Osteoblast (primary cell): ENCODE data around the gene EIF3J. TPM values are rescaled to one million over a fixed set of nuclear protein-coding genes. Genes with fewer than 3 reads are reported as not detected.

Experiments used
- DNase-seq: peaks from one replicate; pipeline ENCODE4 v3.0.0; 2011; ENCODE audit warnings: low spot score, mixed read lengths; ENCODE audit not compliant: insufficient read length; ENCODE audit errors: missing footprints
- H2AFZ ChIP-seq: 2 replicates; pipeline ENCODE4 v1.6.0; 2011; ENCODE audit warnings: mild to moderate bottlenecking, low read length
- H3K27ac ChIP-seq: 2 replicates; pipeline ENCODE4 v1.5.1; 2011; ENCODE audit warnings: mild to moderate bottlenecking, low read depth, low read length, moderate library complexity
- H3K27me3 ChIP-seq: 2 replicates; pipeline ENCODE4 v1.6.0; 2012; ENCODE audit warnings: mild to moderate bottlenecking, control low read depth, inconsistent platforms, low read length, moderate library complexity; ENCODE audit not compliant: insufficient read depth
- H3K36me3 ChIP-seq: 2 replicates; pipeline ENCODE4 v1.5.1; 2011; ENCODE audit warnings: mild to moderate bottlenecking, low read length, control low read depth, moderate library complexity; ENCODE audit not compliant: insufficient read depth
- H3K4me1 ChIP-seq: 2 replicates; pipeline ENCODE4 v1.5.1; 2011; ENCODE audit warnings: mild to moderate bottlenecking, low read length, control low read depth, moderate library complexity; ENCODE audit not compliant: insufficient read depth
- H3K4me2 ChIP-seq: 2 replicates; pipeline ENCODE4 v1.6.0; 2011; ENCODE audit warnings: mild to moderate bottlenecking, low read length; ENCODE audit not compliant: insufficient read depth
- H3K4me3 ChIP-seq: fragments of 200-600 bp; sonication (generic); 3 replicates; pipeline ENCODE4 v1.5.1; 2012; ENCODE audit warnings: mild to moderate bottlenecking, low read length, inconsistent platforms; ENCODE audit not compliant: insufficient read depth
- H3K79me2 ChIP-seq: 2 replicates; pipeline ENCODE4 v1.6.0; 2012; ENCODE audit warnings: mild to moderate bottlenecking, low read length, control low read depth, inconsistent platforms; ENCODE audit not compliant: insufficient read depth
- H3K9me3 ChIP-seq: 2 replicates; pipeline ENCODE4 v1.5.1; 2011; ENCODE audit warnings: low read depth, low read length, control low read depth
- H4K20me1 ChIP-seq: 2 replicates; pipeline ENCODE4 v1.6.0; 2012; ENCODE audit warnings: mild to moderate bottlenecking, low read length, control low read depth; ENCODE audit not compliant: insufficient read depth
- total RNA-seq: library from RNA; depleted of rRNA; stranded (reverse); fragments of >200 nt; gene quantifications from 2 replicates; pipeline ENCODE4 v1.2.3, GENCODE V29; 2012
- TF ChIP-seq, protein P1 (sequence below): IDR thresholded peaks from 2 replicates; pipeline ENCODE4 v1.5.1; 2011; ENCODE audit warnings: mild to moderate bottlenecking, low read depth, low read length, moderate library complexity; ENCODE audit errors: extremely low read depth

EIF3J gene
- total RNA-seq, 1 donor = 36.2 TPM

DNA sequence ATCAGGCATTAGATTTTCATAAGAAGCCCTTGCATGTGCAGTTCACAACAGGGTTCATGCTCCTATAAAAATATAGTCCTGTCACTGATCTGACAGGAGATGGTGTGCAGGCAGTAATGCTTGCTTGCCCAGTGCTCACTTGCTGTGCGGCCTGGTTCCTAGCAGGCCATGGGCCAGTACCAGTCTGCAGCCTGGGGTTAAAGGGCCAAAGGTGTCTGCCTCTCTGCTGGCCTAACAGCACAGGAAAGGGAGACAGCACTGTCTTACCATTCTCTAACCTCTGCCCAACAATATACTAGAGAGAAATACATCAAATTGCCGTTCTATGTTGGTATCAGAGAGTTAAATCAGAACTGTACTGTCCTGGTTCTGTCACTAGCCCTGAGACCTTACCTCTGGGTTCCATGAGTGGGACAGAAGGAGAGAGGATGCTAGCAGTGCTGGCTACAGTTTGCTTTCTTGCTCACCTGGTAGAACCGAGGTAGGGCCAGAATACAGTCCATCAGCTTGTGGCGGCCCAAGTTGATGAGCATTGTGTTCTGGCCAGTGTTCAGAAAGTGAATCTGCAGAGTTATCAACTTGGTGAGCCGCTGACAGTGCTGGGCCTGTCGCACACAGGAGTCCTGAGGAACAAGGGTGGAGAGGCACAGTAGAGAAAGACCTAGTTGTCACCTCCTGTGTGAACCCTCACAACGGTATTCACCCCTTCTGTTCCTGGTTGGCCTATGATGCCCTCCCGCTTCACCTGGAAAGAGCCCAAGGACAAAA is 28.6 kb downstream of the EIF3J start:
- H3K9me3 ChIP-seq = no peaks in the 10 kb centered on the region
- no peak overlapping the region for H3K27ac ChIP-seq
- H3K36me3 ChIP-seq = peaks cover 79% of the 10 kb centered on the region
- H3K4me1 ChIP-seq = no peaks in the 10 kb centered on the region
- DNase-seq = no peak
- H3K4me3 ChIP-seq = no peak overlapping the region
- peaks cover under 1% of the 10 kb centered on the region for H4K20me1 ChIP-seq
- no peak overlapping the region for H3K4me2 ChIP-seq
- no peaks in the 10 kb centered on the region for H3K27me3 ChIP-seq
- no peak overlapping the region for H2AFZ ChIP-seq
- TF ChIP-seq, protein P1, sequence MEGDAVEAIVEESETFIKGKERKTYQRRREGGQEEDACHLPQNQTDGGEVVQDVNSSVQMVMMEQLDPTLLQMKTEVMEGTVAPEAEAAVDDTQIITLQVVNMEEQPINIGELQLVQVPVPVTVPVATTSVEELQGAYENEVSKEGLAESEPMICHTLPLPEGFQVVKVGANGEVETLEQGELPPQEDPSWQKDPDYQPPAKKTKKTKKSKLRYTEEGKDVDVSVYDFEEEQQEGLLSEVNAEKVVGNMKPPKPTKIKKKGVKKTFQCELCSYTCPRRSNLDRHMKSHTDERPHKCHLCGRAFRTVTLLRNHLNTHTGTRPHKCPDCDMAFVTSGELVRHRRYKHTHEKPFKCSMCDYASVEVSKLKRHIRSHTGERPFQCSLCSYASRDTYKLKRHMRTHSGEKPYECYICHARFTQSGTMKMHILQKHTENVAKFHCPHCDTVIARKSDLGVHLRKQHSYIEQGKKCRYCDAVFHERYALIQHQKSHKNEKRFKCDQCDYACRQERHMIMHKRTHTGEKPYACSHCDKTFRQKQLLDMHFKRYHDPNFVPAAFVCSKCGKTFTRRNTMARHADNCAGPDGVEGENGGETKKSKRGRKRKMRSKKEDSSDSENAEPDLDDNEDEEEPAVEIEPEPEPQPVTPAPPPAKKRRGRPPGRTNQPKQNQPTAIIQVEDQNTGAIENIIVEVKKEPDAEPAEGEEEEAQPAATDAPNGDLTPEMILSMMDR = no peak
- no peaks in the 10 kb centered on the region for H3K79me2 ChIP-seq

DNA sequence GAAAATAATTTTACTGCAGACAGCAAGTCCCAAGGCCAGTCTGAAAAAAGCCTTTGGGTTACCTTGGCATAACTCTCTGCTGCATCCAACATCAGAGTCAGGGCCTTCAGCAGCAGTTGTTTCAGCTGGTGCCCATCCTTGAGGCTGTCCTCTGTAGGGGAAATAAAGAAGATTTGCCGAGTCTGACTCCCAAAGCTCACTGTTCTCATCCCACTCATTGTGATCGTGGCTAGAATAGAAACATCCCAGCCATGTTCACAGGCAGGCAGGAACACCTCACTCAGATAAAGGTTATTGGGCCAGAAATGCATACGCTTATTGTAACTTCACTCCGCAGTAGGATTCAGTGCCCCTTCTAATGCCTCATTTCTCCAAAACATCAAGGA is 29.2 kb downstream of the EIF3J start:
- no peaks in the 10 kb centered on the region for H3K27me3 ChIP-seq
- no peak for DNase-seq
- H3K27ac ChIP-seq = no peak overlapping the region
- H2AFZ ChIP-seq = no peak overlapping the region
- H4K20me1 ChIP-seq = no peaks in the 10 kb centered on the region
- no peaks in the 10 kb centered on the region for H3K9me3 ChIP-seq
- no peak overlapping the region for H3K4me2 ChIP-seq
- H3K36me3 ChIP-seq = peaks cover 73% of the 10 kb centered on the region
- H3K79me2 ChIP-seq = no peaks in the 10 kb centered on the region
- TF ChIP-seq, protein P1 = no peak
- H3K4me1 ChIP-seq = no peaks in the 10 kb centered on the region
- H3K4me3 ChIP-seq = no peak overlapping the region

DNA sequence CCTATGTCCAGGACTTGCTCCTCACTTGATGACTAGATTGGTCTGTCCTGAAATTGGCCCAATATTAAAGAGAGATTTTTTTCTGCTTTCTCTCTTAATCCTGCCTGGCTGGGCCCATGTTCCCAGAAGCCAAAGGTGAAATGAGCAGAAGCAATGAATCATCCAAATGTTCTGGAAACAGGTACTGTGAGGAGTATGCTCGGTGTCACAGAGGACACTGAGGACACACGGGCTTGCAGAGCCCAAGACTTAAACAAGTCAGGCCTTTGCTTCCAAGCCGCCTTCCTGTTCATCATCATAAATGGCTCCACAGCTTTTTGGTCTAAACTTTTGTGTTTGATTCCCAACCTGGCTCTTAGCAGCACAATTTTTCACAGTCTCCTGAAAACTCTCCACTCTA is 31.4 kb downstream of the EIF3J start:
- no peak overlapping the region for H3K27ac ChIP-seq
- H3K27me3 ChIP-seq = no peaks in the 10 kb centered on the region
- no peak overlapping the region for H3K4me2 ChIP-seq
- H3K4me3 ChIP-seq = no peak overlapping the region
- H3K79me2 ChIP-seq = no peaks in the 10 kb centered on the region
- H3K9me3 ChIP-seq = no peaks in the 10 kb centered on the region
- H2AFZ ChIP-seq = no peak overlapping the region
- no peaks in the 10 kb centered on the region for H3K4me1 ChIP-seq
- TF ChIP-seq, protein P1 = no peak
- H4K20me1 ChIP-seq = no peaks in the 10 kb centered on the region
- no peak for DNase-seq
- H3K36me3 ChIP-seq = peaks cover 59% of the 10 kb centered on the region

DNA sequence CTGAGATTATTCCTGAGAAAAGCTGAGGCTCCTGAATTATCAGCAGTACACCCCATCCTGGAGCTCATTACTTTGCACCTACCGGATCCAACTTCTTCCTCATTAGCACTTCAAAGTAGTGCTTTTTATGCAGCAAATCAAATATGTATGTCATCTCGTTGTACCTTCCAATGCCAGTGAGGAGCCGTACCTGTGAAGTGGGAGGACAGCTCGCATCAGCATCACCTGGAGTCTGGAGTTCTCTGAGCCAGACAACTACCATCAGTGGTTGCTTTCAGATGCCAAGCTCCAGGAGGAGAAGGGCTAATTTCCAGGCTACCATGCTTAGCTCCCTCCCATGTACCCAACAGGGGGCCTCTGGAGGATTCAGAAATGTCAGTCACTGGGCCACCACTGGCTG is 32.4 kb downstream of the EIF3J start:
- H2AFZ ChIP-seq = no peak overlapping the region
- no peaks in the 10 kb centered on the region for H4K20me1 ChIP-seq
- no peak overlapping the region for H3K4me3 ChIP-seq
- H3K4me1 ChIP-seq = no peaks in the 10 kb centered on the region
- no peak overlapping the region for H3K27ac ChIP-seq
- no peak overlapping the region for H3K4me2 ChIP-seq
- no peaks in the 10 kb centered on the region for H3K79me2 ChIP-seq
- DNase-seq = no peak
- no peaks in the 10 kb centered on the region for H3K27me3 ChIP-seq
- peaks cover 50% of the 10 kb centered on the region for H3K36me3 ChIP-seq
- no peaks in the 10 kb centered on the region for H3K9me3 ChIP-seq
- TF ChIP-seq, protein P1 = no peak
